Thyroid gland (tissue), 4 donors: Measurements from ENCODE around the gene ERG28.

ENCODE experiments used
- POLR2A ChIP-seq, 2 donors: fragments of 450-650 bp; IDR thresholded peaks; one replicate each; pipeline ENCODE4 v1.6.1; 2017; ENCODE audit warnings: antibody characterized with exemption in 2 of 2, mild to moderate bottlenecking in 2 of 2, moderate library complexity in 1 of 2
- TF ChIP-seq, protein P1 (sequence below), 6 experiments: fragments of 200-600 bp in 3 of 6; fragments of 450-650 bp in 3 of 6; sonication (generic) in 3 of 6; IDR thresholded peaks; one replicate each; pipeline ENCODE4 v1.5.1; 2016 to 2019; ENCODE audit warnings: antibody characterized with exemption in 6 of 6, mild to moderate bottlenecking in 2 of 6, inconsistent platforms in 1 of 6, moderate library complexity in 1 of 6

DNA sequence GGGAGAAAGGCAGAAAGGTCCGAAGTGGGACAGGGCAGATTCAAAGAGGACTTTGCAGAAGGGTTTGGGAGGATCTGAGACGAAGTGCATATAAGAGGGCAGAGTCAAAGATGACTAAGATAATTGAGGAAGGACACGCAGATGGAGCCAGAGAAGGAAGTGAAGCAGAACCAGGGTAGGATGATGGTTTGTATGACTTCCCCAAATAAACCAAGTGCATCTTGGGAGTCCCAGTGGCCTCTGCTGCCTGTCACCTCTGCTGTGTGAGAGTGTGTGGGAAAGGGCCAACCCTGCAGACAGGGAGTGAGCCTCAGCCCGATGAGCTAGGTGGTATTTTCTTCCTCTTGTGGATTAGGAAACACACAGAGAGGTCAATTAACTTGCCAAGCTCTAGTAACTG lies 45.5 kb downstream of the ERG28 start:
- TF ChIP-seq, protein P1, sequence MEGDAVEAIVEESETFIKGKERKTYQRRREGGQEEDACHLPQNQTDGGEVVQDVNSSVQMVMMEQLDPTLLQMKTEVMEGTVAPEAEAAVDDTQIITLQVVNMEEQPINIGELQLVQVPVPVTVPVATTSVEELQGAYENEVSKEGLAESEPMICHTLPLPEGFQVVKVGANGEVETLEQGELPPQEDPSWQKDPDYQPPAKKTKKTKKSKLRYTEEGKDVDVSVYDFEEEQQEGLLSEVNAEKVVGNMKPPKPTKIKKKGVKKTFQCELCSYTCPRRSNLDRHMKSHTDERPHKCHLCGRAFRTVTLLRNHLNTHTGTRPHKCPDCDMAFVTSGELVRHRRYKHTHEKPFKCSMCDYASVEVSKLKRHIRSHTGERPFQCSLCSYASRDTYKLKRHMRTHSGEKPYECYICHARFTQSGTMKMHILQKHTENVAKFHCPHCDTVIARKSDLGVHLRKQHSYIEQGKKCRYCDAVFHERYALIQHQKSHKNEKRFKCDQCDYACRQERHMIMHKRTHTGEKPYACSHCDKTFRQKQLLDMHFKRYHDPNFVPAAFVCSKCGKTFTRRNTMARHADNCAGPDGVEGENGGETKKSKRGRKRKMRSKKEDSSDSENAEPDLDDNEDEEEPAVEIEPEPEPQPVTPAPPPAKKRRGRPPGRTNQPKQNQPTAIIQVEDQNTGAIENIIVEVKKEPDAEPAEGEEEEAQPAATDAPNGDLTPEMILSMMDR (IDR thresholded peaks at IDR 0.05): no peak
- no peak for TF ChIP-seq POLR2A (IDR thresholded peaks at IDR 0.05)
